GM12875 (cell line): ENCODE data around the gene C1orf115.

ENCODE experiments used
- H3K4me3 ChIP-seq: one replicate; pipeline ENCODE4 v1.5.1; 2011; ENCODE audit warnings: low read depth, low read length, control low read depth
- CTCF ChIP-seq: IDR thresholded peaks from 2 replicates; pipeline ENCODE4 v1.5.1; 2011; ENCODE audit warnings: low read depth, mild to moderate bottlenecking, control low read depth, inconsistent platforms, low read length, moderate library complexity, borderline replicate concordance; ENCODE audit not compliant: insufficient read depth

The C1orf115 gene

DNA sequence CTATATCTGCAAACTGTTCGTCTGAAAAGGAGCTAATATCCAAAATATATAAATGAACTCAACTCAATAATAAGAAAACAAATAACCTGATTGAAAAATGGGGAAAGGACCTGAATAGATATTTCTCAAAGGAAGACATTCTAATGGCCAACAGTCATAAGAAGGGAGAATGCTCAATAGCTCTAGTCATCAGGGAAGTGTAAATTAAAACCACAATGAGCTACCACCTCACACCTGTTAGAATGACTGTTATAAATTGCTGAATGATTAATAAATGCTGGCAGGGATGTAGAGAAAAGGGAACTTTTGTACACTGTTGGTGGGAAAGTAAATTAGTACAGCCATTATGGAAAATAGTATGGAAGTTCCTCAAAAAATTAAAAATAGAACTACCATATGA is 21.2 kb upstream of the C1orf115 start:
- no peak overlapping the region for H3K4me3 ChIP-seq
- TF ChIP-seq CTCF: no peak

DNA sequence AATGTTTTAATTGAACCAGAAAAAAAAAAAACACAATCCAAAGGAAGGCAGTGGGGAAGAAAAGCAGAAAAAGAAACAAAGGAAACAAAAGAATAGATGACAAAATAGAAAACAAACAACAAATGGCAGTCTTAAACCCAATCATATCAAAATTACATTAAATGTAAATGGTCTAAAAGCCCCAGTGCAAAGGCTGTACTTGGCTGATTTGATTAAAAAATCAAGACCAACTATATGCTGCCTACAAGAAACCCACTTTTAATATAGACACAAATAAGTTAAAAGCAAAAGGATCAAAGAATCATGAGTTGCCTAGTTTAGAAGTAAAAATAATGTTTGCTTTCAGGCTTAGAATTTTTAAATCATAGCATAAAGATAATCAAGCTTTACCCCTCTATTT is 19.8 kb upstream of the C1orf115 start:
- TF ChIP-seq CTCF: no peak
- no peak overlapping the region for H3K4me3 ChIP-seq

DNA sequence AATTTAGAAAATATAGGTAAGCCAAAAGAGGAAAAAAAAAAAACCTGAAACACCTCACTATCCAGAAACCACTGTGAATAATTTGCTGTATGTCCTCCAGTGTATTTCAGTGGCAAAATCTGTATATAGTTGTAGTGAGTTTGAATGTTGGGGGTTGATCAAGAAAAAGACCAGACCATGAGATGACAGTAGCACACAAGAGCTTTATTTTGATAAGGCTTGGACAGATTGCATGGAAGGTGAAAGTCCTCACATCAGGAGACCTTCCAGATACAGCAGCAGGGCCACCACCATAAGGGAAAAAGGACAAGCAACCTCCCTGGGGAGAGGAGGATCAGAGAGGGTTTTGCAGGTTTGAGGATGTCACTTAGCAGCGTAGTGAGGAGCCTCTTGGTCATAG is 16.2 kb upstream of the C1orf115 start:
- no peak for TF ChIP-seq CTCF
- no peak overlapping the region for H3K4me3 ChIP-seq

- H3K4me3 ChIP-seq: no peak overlapping the region
- no peak for TF ChIP-seq CTCF
Measured at GRCh38 chr1:220677251-220677650, 12.9 kb upstream of the C1orf115 start.

DNA sequence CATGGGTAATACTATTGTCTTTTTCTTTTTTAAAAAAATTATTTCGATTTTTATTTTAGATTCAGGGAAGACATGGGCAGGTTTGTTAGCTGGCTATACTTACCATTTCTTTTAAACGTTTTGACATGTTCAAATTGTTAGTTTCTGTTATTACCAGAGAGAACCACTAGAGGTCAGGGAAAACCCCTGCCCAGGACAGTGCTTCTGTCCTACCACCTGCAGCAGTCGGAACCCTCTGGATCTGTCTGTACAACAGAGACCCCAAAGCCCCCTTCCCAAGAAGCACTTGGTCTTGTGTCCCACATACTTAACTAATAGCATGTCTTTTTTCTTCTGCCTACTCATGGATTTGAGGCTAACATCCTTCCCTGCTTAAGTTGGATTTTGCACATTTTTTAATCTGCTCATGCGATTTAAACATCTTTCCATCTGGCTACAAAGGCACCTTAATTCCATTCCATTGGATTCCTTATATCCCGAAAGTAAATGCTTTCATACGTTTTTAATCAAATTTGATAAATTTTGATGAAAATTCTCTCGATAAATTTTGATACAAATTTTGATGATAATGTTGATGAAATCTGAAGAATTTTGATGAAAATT is 10.0 kb upstream of the C1orf115 start:
- no peak overlapping the region for H3K4me3 ChIP-seq
- TF ChIP-seq CTCF: peak; percentile 62; the same call in 1 of the 2 replicates

GRCh38 chr1:220681220-220681880 is 8.8 kb upstream of the C1orf115 start:
- TF ChIP-seq CTCF: no peak
- H3K4me3 ChIP-seq: no peak overlapping the region
